ENCODE measurements around the gene CETN3. TPM values are rescaled to one million over a fixed set of nuclear protein-coding genes. Genes with fewer than 3 reads are reported as not detected.
"Not testable (repeated sequence)": the region's sequence is repeated elsewhere in the genome, so short reads cannot be mapped to it uniquely, and the experiment has no call there.

CETN3 gene
- total RNA-seq, 1 experiment from 2014 or later = 25.8 TPM

DNA sequence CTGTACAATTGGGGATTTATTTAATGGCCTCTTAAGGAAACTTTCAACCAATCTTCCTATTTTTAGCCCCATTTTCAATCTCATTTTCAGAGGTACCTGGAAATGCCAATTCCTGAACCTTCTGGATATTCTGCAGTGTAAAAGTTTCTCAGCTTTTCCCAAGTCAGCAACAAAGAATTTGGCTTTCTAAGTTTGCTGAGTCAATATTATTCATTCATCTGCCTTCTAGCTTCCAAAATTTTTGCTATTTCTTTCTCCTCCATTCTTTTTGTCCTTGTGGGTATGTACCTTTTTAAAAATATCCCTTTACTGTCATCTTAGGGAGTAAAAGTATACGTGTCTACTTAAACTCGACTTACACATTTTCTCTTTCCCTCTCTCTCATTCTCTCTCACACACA lies 25.7 kb downstream of the CETN3 start:
- no peak for DNase-seq (ENCODE audit: low spot score)

DNA sequence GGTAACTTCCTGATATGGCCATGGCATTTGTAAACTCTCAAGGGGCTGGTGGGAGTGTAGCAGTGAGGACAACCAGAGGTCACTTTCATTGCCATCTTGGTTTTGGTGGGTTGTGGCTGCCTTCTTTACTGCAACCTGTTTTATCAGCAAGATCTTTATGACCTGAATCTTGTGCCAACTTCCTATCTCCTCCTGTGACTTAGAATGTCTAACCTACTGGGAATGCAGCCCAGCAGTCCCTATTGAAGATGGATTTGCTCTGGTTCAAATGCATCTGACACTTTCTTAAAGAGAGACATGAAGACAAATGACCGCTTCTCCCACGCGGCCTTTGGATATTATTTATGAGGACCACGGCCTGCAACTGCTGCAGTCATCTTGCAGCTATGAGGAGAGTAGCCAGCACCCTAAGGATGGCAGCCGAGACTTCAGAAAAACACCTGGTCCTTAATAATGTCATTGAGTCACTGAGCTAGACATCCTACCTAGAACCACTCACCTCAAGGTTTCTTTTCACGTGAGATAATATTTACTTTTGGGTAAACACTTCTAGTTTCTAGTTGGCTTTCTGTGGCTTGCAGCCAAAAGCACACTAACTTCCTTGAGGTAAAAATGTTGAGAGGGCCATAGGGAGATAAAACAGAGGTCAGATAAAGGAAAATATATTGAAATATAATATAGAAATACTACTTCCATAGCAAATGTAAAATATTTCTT lies 28.2 kb downstream of the CETN3 start:
- no peak for DNase-seq (ENCODE audit: low spot score)

DNA sequence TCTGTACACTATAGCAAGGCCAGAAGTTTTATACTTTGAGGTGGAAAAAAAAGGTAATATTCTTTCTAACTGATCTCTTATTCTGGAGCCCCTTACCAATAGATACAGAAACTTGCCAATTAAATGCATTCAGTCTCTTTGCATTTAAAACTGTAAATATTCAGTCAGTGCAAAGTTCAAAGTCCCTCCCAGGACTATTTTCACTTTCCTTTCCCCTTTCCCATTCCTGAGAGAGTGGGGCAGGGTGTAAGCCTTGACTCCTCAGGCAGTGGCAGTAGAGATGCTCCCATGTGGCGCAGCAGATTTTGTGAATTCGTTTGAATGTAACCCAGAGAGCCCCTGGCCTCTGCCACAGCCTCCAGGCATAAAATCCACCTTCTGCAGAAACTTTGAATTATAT lies 29.9 kb downstream of the CETN3 start:
- no peak for DNase-seq (ENCODE audit: low spot score)

DNA sequence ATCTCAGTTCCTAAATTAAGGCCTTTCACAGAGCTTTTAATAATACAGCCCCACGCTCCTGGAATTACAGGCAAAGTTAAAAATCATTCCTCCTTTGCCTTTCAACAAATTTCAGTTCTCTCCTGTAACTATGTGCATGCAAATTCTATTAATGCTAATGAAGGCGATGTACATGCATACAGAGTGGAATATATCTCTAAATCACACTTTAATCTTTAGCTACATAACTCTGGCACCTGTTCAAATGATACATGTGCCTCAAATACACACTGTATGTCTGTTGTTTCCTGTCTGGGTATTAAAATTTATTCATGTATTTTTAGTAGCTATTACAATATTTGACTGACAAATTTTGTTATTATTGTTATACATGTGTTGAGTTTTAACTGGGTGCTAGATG lies 30.8 kb downstream of the CETN3 start:
- no peak for DNase-seq (ENCODE audit: low spot score)

DNA sequence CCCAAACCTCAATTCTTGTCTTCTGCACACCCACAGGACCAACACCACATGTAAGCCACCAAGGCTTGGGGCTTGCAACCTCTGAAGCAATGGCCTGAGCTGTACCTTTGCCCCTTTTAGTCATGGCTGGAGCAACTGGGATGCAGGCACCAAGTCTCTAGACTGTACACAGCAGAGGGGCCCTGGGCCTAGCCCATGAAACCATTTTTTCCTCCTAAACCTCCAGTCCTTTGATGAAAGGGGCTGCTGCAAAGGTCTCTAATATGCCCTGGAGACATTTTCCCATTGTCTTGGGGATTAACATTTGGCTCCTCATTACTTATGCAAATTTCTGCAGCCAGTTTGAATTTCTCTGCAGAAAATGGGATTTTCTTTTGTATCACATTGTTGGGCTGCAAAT lies 38.3 kb downstream of the CETN3 start:
- not testable (repeated sequence) for DNase-seq (ENCODE audit: low spot score)

DNA sequence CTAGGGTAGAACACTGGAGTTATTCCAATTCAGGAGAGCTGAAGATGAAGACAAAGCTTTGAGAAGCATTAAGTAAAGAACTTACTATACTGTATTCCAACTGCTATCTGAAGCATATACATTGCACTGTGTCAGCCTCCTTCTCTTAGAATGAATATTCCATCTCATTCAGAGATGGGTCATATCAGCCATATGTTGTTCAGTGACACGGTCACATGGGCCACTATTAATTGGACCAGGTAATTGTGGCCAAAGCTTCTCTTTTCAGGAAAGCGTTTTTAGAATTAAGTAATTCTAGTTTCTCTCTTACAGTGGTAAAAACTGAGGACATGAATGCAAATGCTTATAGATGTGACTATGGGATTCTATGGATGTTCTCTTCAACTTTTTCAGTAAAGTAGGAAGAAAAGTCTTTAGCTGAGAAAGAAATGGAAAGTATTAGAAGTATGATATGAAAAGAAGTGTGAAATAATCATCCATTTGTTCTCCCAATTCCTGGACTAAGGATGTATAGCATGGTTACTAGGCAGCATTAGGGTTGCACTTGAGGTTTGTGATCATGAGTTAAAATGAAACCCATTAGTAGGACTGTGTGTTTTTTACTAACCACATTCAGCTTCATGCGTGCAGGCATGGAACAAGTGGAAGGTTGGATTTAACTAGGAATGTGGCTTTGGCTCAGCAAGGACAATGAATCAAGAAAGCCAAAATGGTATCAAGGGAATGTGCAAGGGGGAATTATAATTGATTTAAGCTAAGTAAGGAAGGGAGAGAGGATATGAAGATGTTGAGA lies 40.9 kb downstream of the CETN3 start:
- DNase-seq (ENCODE audit: low spot score) = no peak

DNA sequence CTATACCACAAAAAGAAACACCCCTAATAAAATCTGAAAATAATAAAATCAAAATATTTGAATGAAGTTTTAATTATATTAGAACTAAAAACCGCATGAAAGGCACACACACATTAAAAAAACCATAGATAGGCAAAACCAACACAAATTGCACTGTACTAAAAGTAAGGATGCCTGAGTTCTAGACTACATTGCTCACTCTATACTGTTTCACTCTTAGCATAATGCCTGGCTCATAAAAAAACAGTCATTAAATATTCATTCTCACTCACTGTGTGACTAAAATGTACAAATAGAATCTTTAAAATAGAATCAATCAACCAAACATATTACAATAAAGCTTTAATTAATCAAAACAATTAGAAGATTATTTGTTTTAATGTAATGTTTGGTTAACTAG lies 41.7 kb downstream of the CETN3 start:
- DNase-seq (ENCODE audit: low spot score) = no peak

DNA sequence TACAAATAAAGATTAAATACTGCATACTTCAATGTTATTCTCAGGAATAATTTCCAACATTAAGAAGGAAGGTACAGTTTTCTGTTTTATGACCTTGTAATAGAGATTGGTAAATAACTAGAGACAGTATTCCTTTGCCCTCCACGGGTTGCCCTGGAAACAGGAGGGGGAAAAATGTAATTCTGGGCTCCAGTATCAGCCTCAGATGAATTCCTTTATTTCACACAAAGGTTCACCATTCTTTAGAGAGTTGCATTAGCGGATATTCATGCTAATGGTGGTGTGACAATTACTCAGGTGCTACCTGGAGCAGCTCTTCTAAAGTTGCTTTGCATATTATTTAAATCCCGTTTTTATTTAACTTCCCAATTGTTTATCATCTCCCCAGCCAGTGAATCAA lies 42.6 kb downstream of the CETN3 start:
- no peak for DNase-seq (ENCODE audit: low spot score)

DNA sequence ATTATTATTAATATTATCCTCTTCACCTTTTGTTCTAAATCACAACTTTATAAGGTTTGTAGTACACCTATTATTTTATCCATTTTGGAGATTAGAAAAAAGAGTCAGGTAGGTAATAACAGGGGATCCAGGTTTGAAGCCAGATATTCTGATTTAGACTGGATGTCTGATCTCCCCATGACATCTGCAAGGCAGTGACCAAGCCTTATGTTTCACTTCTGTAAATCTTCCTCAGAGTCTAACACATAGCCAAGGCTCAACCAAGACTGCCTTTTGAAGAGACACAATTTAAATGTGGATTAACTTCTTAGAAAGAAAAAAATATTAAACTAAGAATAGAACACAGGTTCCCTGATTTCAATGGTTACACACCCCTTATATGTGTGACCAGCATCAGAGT lies 44.2 kb downstream of the CETN3 start:
- no peak for DNase-seq (ENCODE audit: low spot score)

DNA sequence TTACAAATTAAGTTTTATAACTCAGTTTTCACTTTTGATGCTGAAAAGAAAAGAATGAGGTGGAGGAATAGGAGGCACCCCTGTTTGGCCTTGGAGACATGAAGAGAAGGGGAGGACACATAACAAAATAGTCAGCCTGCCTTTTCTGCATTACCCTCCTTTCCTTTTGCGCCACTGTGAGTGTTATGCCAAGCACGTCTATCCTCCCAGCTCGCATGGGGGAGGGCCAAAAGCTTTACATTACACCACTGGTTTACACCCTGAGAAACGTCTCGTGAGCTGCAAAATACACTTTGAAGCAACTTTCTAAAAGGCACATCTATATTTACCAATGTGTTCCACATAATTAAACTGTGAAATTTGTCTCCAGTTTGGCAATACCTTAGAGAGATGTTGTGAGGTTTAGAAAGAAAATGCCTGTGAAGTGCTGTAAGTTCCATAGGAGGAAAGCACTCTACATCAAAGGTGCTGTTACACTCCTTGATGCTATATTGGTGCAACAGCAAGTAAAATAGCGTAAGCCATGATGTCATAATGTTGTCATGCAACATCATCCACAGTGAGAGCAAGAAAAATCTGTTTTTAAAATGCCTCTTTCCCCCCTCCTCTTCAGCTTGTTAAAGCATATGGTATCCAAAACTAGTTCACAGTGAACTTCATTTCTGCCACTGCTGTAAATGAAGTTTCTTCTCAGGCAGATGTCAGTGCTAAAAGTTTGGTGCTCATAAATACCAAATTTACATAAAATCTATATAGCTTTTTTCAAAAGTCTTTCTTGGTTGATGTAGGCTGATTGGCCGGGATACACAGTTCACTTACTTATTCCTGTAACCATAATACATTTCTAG lies 50.3 kb downstream of the CETN3 start:
- DNase-seq (ENCODE audit: low spot score) = no peak

DNA sequence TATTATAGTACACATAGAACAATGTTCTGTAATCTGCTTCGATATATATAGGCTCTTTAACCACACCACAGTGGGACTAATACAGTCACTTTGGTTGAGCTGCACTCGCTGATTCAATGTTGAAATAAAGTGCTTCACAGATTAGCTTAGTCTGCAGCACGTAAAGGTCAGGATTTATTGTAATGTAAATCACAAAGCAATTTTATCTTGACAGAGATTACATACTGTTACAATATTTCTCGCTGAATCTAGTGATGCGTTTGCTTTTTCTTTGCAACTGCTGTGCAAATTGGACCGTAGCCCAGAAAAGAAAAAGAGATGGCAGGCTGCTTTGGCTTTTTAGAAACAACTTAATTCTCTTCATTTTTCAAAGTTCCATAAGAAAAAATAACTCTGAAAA lies 52.9 kb downstream of the CETN3 start:
- DNase-seq (ENCODE audit: low spot score) = no peak

DNA sequence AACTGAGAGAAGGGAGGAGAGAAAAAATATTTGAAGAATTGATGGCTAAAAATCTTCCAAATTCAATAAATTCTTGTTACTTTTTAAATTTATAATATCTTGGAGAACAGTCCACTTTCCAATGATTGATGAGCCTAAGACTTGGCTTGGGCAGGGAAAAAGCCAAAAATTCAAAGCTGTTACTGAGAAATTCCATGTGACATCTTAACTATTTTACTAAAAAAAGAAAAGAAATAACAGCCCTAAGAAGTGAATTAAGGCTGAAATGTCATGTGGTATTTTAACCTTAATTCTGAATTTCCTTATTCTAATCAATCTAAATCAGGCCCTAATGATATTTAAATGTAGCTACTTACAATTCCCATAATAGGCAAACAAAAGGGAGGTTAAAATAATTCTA lies 53.4 kb downstream of the CETN3 start:
- no peak for DNase-seq (ENCODE audit: low spot score)

DNA sequence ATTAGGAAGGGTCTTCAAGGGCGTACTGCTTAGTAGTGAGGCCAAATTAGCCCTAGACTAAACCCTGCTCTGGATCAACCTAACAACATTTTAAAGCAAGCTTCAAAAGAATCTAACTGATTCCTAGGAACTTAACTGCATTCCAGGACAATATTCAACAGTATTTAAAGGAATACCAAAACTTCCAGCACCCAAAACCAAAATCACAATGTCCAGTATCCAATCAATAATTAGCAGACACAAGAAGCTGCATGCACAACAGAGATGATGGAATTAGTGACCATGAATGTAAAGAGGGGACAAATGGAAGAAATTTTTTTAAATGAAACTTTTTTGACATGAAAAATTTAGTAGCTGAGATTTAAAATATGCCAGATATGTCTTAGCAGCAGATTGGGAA lies 53.9 kb downstream of the CETN3 start:
- no peak for DNase-seq (ENCODE audit: low spot score)

DNA sequence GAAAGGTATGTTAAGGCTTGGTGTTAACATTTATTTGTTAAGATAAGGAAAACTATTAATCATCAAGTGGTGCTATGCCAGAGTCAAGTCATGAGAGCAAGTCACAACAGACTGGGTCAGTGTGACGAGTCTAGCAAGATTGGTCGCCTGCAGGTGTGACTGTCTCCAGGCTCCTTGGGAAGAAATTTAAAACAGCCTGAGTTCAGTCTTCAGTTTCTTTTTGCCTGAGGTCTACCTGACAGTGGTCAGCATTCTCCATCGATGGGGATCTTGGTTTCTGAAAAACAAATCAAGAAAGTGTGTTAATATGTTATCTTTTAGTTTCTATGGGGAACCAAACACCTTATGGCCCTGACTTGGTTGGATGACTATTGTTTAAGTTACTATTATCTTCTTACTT lies 56.3 kb downstream of the CETN3 start:
- no peak for DNase-seq (ENCODE audit: low spot score)

DNA sequence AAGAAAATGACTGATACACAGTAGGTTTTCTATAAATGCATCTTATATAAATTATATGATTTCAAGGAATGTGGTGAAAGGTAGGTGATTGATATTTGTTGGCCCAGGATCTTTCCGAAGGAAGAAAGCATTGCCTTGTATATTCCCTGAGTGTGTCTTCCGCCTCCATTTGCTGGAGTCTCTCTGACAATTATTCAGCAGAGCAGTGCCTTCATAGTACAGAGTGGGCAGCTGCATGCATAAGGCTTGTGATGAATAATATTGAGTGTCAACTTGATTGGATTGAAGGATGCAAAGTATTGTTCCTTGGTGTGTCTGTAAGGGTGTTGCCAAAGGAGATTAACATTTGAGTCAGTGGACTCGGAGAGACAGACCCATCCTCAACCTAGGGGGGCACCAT lies 58.5 kb downstream of the CETN3 start:
- no peak for DNase-seq (ENCODE audit: low spot score)

DNA sequence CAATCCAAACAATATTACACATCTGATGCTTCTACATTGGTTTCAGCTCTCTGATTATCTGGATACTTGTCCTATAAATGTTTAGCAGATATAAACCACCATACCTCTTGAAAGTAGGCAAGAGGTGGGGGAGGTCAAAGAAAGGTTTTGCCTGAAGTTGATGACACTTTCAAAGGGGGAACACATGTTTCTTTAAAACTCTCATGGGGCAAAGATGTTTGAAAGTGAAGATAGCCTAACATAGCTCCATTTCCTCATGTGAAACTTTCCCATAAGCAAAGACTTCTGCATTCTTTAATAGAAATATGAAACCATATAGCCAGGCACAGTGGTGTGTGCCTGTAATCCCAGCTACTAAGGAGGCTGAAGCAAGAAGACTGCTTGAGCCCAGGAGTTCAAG lies 62.1 kb downstream of the CETN3 start:
- DNase-seq (ENCODE audit: low spot score) = no peak

DNA sequence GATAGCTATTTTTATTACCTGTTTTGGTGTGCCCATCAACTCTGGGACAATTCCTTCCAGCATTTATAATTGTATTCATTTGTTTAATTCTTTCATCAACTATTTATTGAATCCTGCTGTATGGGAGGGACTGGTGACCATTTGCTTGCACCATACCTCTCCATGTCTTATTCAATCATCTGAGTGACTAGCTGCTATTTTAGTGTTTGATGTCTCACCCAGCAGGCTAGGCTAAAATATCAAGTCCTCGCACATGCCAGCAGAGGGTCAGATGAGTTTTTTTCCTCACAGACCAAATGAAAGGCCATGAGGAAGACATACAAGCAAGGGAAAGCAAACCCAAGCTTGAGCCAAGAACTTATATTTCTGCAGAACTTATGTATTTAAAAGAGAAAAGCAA lies 63.9 kb downstream of the CETN3 start:
- DNase-seq (ENCODE audit: low spot score) = no peak

DNA sequence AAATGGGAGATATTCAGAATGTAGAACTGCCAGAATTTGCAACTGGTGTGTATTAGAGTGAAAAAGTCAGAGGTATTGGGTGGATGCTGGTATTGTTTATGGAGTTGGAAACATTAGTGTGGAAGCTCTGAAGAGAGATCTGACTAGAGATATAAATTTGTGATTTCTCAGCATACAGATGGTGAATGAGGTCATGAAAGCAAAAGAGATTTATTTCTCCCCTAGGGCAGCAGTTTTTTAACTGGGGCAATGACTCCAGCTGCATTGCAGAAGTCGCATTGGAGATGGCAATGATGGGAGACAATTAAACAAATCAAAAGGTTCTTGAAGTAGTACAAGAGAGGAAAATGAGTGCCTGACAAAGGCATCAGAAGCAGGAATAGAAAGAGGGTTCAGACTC lies 64.9 kb downstream of the CETN3 start:
- no peak for DNase-seq (ENCODE audit: low spot score)

DNA sequence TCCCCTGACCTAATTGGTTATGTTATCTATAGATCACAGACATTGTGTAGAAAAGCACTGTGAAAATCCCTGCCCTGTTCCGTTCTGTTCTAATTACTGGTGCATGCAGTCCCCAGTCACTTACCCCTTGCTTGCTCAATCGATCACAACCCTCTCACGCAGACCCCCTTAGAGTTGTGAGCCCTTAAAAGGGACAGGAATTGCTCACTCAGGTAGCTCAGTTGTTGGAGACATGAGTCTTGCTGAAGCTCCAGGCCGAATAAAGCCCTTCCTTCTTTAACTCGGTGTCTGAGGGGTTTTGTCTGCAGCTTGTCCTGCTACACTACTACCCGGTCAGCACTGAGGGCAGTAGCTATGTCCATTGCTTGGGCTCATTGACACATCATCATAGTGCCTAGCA lies 65.8 kb downstream of the CETN3 start:
- DNase-seq (ENCODE audit: low spot score) = not testable (repeated sequence)

DNA sequence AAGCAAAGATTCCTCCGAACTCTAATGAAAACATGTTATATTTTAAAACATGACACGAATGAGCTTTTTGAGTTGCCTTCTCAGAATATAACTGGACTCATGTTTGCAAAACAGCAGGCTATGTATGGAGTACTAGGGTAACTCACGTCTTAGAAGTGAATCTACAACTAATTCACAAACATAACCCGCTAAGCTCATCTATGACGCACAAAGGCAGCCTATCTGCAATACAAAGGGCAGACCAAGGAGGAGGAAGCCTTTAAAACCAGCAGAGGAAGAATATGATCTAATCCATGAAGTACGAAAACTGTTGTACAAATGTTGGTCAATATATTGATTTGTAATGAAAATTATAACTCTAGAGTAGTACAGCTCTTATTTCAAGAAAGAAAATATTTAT lies 67.0 kb downstream of the CETN3 start:
- no peak for DNase-seq (ENCODE audit: low spot score)

All from H4 (cell line).